Cerebellar nuclear complex (tissue), 1 donor: Measurements from ENCODE around the gene ENTHD1.

Source experiments
- DNase-seq, 2 experiments: peaks; one replicate each; lab custom pipeline; 2025; lab: John Stamatoyannopoulos, UW

The ENTHD1 gene

GRCh38 chr22:39893526-39893925 is at the start of gene ENTHD1:
ENTHD1 (minus strand) TSS chr22:39893760; CDS start chr22:39887748, 6,012 bp downstream.
- no peak for DNase-seq

GRCh38 chr22:39943337-39943736 is 49.8 kb upstream of the ENTHD1 start:
- no peak for DNase-seq

GRCh38 chr22:39942439-39943230 is 49.1 kb upstream of the ENTHD1 start:
- DNase-seq: no peak

GRCh38 chr22:39941601-39942000 is 48.0 kb upstream of the ENTHD1 start:
- no peak for DNase-seq

GRCh38 chr22:39940757-39941305 is 47.3 kb upstream of the ENTHD1 start:
- no peak for DNase-seq

GRCh38 chr22:39939830-39940229 is 46.3 kb upstream of the ENTHD1 start:
- DNase-seq: no peak

- DNase-seq: no peak
Observed at GRCh38 chr22:39938509-39939111, 45.0 kb upstream of the ENTHD1 start.

- no peak for DNase-seq
Observed at GRCh38 chr22:39937906-39938305, 44.3 kb upstream of the ENTHD1 start.

- DNase-seq: no peak
Observed at GRCh38 chr22:39936523-39937145, 43.1 kb upstream of the ENTHD1 start.

GRCh38 chr22:39935612-39936011 is 42.1 kb upstream of the ENTHD1 start:
- no peak for DNase-seq

GRCh38 chr22:39935116-39935515 is 41.6 kb upstream of the ENTHD1 start:
- DNase-seq: no peak

GRCh38 chr22:39933741-39934140 is 40.2 kb upstream of the ENTHD1 start:
- no peak for DNase-seq

- no peak for DNase-seq
Observed at GRCh38 chr22:39932918-39933649, 39.5 kb upstream of the ENTHD1 start.

GRCh38 chr22:39932166-39932565 is 38.6 kb upstream of the ENTHD1 start:
- DNase-seq: no peak

GRCh38 chr22:39931251-39931650 is 37.7 kb upstream of the ENTHD1 start:
- DNase-seq: no peak

- no peak for DNase-seq
Observed at GRCh38 chr22:39928536-39929520, 35.3 kb upstream of the ENTHD1 start.

GRCh38 chr22:39927544-39927943 is 34.0 kb upstream of the ENTHD1 start:
- DNase-seq: no peak

GRCh38 chr22:39926753-39927152 is 33.2 kb upstream of the ENTHD1 start:
- DNase-seq: no peak

- DNase-seq: no peak
Observed at GRCh38 chr22:39925909-39926679, 32.5 kb upstream of the ENTHD1 start.

- DNase-seq: no peak
Observed at GRCh38 chr22:39925273-39925672, 31.7 kb upstream of the ENTHD1 start.
